Caco-2 (cell line): ENCODE data around the gene GPANK1. TPM values are rescaled to one million over a fixed set of nuclear protein-coding genes. Genes with fewer than 3 reads are reported as not detected.

ENCODE experiments used
- BruUV-seq: library from RNA; stranded (reverse); fragments of 400-500 nt; replicated peaks from 2 replicates; lab custom pipeline; 2021; lab: Mats Ljungman, UMichigan
- CTCF ChIA-PET: fragments of 300-600 bp; sonication (Branson Sonifier 250); formaldehyde crosslinking; loops from one replicate; lab custom pipeline; 2022; ENCODE audit warnings: antibody characterized with exemption; lab: Charles Lee
- POLR2A ChIA-PET: fragments of 300-600 bp; sonication (Branson Sonifier 250); formaldehyde crosslinking; loops from one replicate; lab custom pipeline; 2022; ENCODE audit warnings: antibody characterized with exemption; lab: Charles Lee
- DNase-seq, 2 experiments: peaks; one replicate each; pipeline versions ENCODE4 v3.0.0 to v3.0.0-alpha.2; 2020 to 2022
- H3K27me3 ChIP-seq: replicated peaks from 2 replicates; pipeline ENCODE4 v1.6.0; 2011; ENCODE audit warnings: low read length; ENCODE audit not compliant: control insufficient read depth, insufficient read depth
- H3K36me3 ChIP-seq: 2 replicates; pipeline ENCODE4 v1.5.1; 2011; ENCODE audit warnings: low read length; ENCODE audit not compliant: control insufficient read depth, insufficient read depth
- H3K4me1 ChIP-seq: fragments of 250-450 bp; sonication (Bioruptor Pico); 2 replicates; pipeline ENCODE4 v1.5.1; 2020; ENCODE audit warnings: mild to moderate bottlenecking
- H3K4me3 ChIP-seq: 2 replicates; pipeline ENCODE4 v1.5.1; 2011; ENCODE audit warnings: low read depth, mild to moderate bottlenecking, control low read depth, low read length
- H3K9me3 ChIP-seq: fragments of 250-450 bp; sonication (Bioruptor Pico); 2 replicates; pipeline ENCODE4 v1.5.1; 2020; ENCODE audit warnings: mild to moderate bottlenecking, moderate library complexity
- H3K27ac Mint-ChIP-seq: one replicate; pipeline ENCODE4 v1.8.0; 2022; ENCODE audit warnings: mixed read lengths; ENCODE audit not compliant: unreplicated experiment
- H3K27me3 Mint-ChIP-seq: one replicate; pipeline ENCODE4 v1.8.0; 2022; ENCODE audit warnings: mixed read lengths; ENCODE audit not compliant: insufficient read depth, unreplicated experiment
- H3K36me3 Mint-ChIP-seq: one replicate; pipeline ENCODE4 v1.8.0; 2022; ENCODE audit warnings: mild to moderate bottlenecking, mixed read lengths; ENCODE audit not compliant: insufficient read depth, unreplicated experiment
- H3K4me1 Mint-ChIP-seq: one replicate; pipeline ENCODE4 v1.8.0; 2022; ENCODE audit warnings: low read depth, mixed read lengths; ENCODE audit not compliant: unreplicated experiment
- H3K4me3 Mint-ChIP-seq: one replicate; pipeline ENCODE4 v1.8.0; 2022; ENCODE audit warnings: mild to moderate bottlenecking, moderate library complexity, mixed read lengths; ENCODE audit not compliant: unreplicated experiment
- H3K9me3 Mint-ChIP-seq: one replicate; pipeline ENCODE4 v1.8.0; 2022; ENCODE audit warnings: mixed read lengths; ENCODE audit not compliant: unreplicated experiment
- CTCF ChIP-seq, 2 experiments: fragments of 200-600 bp in 1 of 2; IDR thresholded peaks; 1 replicate in 1 of 2; 2 replicates in 1 of 2; pipeline versions ENCODE4 v1.5.1 to v1.8.0; 2011 to 2022; ENCODE audit warnings: antibody characterized with exemption in 1 of 2, control low read depth in 1 of 2, inconsistent platforms in 1 of 2, low read depth in 1 of 2, low read length in 1 of 2, mild to moderate bottlenecking in 1 of 2, moderate library complexity in 1 of 2; ENCODE audit not compliant: insufficient read depth in 1 of 2, severe bottlenecking in 1 of 2, unreplicated experiment in 1 of 2
- intact Hi-C: fragments of 100-400 bp; cut with micrococcal nuclease; formaldehyde crosslinking; loops from one replicate; pipeline ENCODE4 v1.10.0; 2022; ENCODE audit not compliant: unreplicated experiment
- total RNA-seq: library from RNA; stranded (reverse); gene quantifications from 2 replicates; pipeline ENCODE4 v1.2.3, GENCODE V29; 2022

GPANK1 gene
- total RNA-seq, 1 experiment from 2014 or later = 20.3 TPM

- intact Hi-C loops = no loop called here
- no peaks in the 10 kb centered on the region for H3K9me3 ChIP-seq
- H3K27me3 ChIP-seq = no peaks in the 10 kb centered on the region
- Mint-ChIP-seq H3K36me3 (peaks cover 99% of the 10 kb centered on the region), H3K27me3 (no peaks in the 10 kb centered on the region), H3K4me1 (no peaks in the 10 kb centered on the region), H3K4me3 (no peak overlapping the region), H3K9me3 (no peaks in the 10 kb centered on the region), H3K27ac (no peak overlapping the region)
- TF ChIP-seq CTCF (IDR thresholded peaks at IDR 0.05; ENCODE audit: insufficient read depth in 1 of 2, low read depth in 1 of 2, low read length in 1 of 2, severe bottlenecking in 1 of 2, unreplicated experiment in 1 of 2) = no peak
- CTCF ChIA-PET = interaction anchor here (0.6 kb wide), 1 partner anchor 255 kb away, joined by 3 read pairs; no protein-coding TSS in a partner anchor
- POLR2A ChIA-PET = interaction anchor here (0.6 kb wide), 1 partner anchor 54 kb away, joined by 3 read pairs; no protein-coding TSS in a partner anchor
- no peaks in the 10 kb centered on the region for H3K4me1 ChIP-seq
- H3K4me3 ChIP-seq = no peak overlapping the region
- H3K36me3 ChIP-seq = peaks cover 5% of the 10 kb centered on the region
- no peak for DNase-seq
- BruUV-seq = no TSS peak
Observed at GRCh38 chr6:31634969-31635575, 29.7 kb downstream of the GPANK1 start.

GRCh38 chr6:31634131-31634530 lies 30.7 kb downstream of the GPANK1 start:
- H3K4me1 ChIP-seq = no peaks in the 10 kb centered on the region
- no peaks in the 10 kb centered on the region for H3K27me3 ChIP-seq
- no peaks in the 10 kb centered on the region for H3K27me3 Mint-ChIP-seq
- no peaks in the 10 kb centered on the region for H3K9me3 ChIP-seq
- peaks cover 4% of the 10 kb centered on the region for H3K36me3 ChIP-seq
- no peak for DNase-seq
- peak overlapping the region; percentile 39 for H3K27ac Mint-ChIP-seq
- no peak overlapping the region for H3K4me3 Mint-ChIP-seq
- ChIA-PET POLR2A (interaction anchor here (0.6 kb wide), 1 partner anchor 90 kb away, joined by 4 read pairs; no protein-coding TSS in a partner anchor), CTCF (no interaction called here)
- BruUV-seq = no TSS peak
- intact Hi-C loops = no loop called here
- H3K4me1 Mint-ChIP-seq = no peaks in the 10 kb centered on the region
- no peak overlapping the region for H3K4me3 ChIP-seq
- peaks cover 99% of the 10 kb centered on the region for H3K36me3 Mint-ChIP-seq
- H3K9me3 Mint-ChIP-seq = no peaks in the 10 kb centered on the region
- TF ChIP-seq CTCF (IDR thresholded peaks at IDR 0.05; ENCODE audit: insufficient read depth in 1 of 2, low read depth in 1 of 2, low read length in 1 of 2, severe bottlenecking in 1 of 2, unreplicated experiment in 1 of 2) = no peak

DNA sequence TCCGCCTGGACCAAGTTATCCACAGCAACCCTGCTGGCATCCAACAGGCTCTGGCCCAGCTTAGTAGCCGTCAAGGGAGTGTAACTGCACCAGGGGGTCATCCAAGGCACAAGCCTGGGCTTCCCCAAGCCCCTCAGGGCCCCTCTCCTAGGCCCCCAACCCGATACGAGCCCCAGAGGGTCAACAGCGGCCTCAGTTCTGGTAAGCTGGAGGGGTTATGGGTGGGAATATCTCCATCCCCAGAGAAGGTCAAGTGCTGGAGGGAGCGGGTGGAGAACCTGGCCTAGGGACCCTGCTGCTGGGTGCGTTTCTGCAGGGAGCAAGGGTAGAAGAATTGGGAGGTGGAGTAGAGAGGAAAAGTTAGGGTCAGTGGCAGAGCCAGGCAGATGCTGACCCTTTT lies 31.4 kb downstream of the GPANK1 start:
- no peaks in the 10 kb centered on the region for H3K9me3 Mint-ChIP-seq

More for the DNA sequence above, 31.4 kb downstream of the GPANK1 start:
- Histone ChIP-seq H3K36me3 (peaks cover 3% of the 10 kb centered on the region), H3K4me1 (no peaks in the 10 kb centered on the region), H3K27me3 (no peaks in the 10 kb centered on the region), H3K9me3 (no peaks in the 10 kb centered on the region), H3K4me3 (no peak overlapping the region)
- H3K4me3 Mint-ChIP-seq = no peak overlapping the region
- no peak overlapping the region for H3K27ac Mint-ChIP-seq
- H3K36me3 Mint-ChIP-seq = peaks cover 96% of the 10 kb centered on the region
- H3K27me3 Mint-ChIP-seq = no peaks in the 10 kb centered on the region
- no peak for DNase-seq
- ChIA-PET POLR2A (no interaction called here), CTCF (no interaction called here)
- intact Hi-C loops = no loop called here
- no peaks in the 10 kb centered on the region for H3K4me1 Mint-ChIP-seq
- BruUV-seq = no TSS peak
- TF ChIP-seq CTCF (IDR thresholded peaks at IDR 0.05; ENCODE audit: insufficient read depth in 1 of 2, low read depth in 1 of 2, low read length in 1 of 2, severe bottlenecking in 1 of 2, unreplicated experiment in 1 of 2) = no peak
